ENCODE measurements around the gene OR2G3. TPM values are rescaled to one million over a fixed set of nuclear protein-coding genes. Genes with fewer than 3 reads are reported as not detected.

The OR2G3 gene
- not detected in 2 replicates for total RNA-seq

GRCh38 chr1:247605286-247605685, at the start of gene OR2G3:
TSS of gene OR2G3 (plus strand) at chr1:247605586. CDS start at chr1:247605586, 0 bp downstream.

DNA sequence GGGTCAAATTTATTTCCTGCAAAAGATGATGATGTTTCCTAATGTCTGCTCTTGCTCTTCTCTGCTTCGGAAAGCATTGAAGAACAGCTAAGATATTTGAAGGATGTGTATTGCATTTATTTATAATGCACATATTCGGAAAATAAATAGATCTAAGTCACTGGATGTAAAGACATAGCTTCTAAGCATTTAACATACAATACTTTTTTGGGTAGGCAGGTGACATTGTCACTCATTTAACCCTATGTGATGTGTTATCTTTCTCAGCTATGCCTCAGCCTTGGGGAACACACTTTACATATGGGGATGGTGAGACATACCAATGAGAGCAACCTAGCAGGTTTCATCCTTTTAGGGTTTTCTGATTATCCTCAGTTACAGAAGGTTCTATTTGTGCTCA, 17.3 kb upstream of the OR2G3 start, which contains the start of gene OR2G2:
OR2G2 (plus strand) TSS at position 301 of the 400 bp plus-strand sequence; CDS start at position 301, 0 bp downstream.

Other genes starting within 250 kb of the OR2G3 start
- gene NLRP3, start 189.4 kb upstream of the OR2G3 start, total RNA-seq = 2.1 and 7.0 TPM in 2 replicates
- gene OR2B11, start 147.5 kb upstream of the OR2G3 start, total RNA-seq = not detected in 2 replicates
- gene OR2C3, start 69.1 kb upstream of the OR2G3 start, total RNA-seq = not detected in 2 replicates
- not detected in 2 replicates for gene GCSAML, start 56.5 kb upstream of the OR2G3 start, total RNA-seq
- not detected in 2 replicates for gene OR2G2, start 17.2 kb upstream of the OR2G3 start, total RNA-seq
- gene OR13G1, start 74.2 kb downstream of the OR2G3 start, total RNA-seq = not detected in 2 replicates
- not detected in 2 replicates for gene OR6F1, start 111.1 kb downstream of the OR2G3 start, total RNA-seq
- gene OR14K1, start 133.0 kb downstream of the OR2G3 start, total RNA-seq = not detected in 2 replicates
- not detected in 2 replicates for gene OR14A2, start 142.6 kb downstream of the OR2G3 start, total RNA-seq
- not detected in 2 replicates for gene OR1C1, start 155.0 kb downstream of the OR2G3 start, total RNA-seq
- not detected in 2 replicates for gene OR14A16, start 218.5 kb downstream of the OR2G3 start, total RNA-seq
- gene OR11L1, start 236.3 kb downstream of the OR2G3 start, total RNA-seq = not detected in 2 replicates